HepG2 (cell line): ENCODE measurements around the gene TBC1D22A. TPM values are rescaled to one million over a fixed set of nuclear protein-coding genes. Genes with fewer than 3 reads are reported as not detected.

Experiments used
- BRD4 ChIP-seq: sonication (generic); formaldehyde crosslinking; IDR thresholded peaks from 2 replicates; pipeline ENCODE4 v1.4.0; 2020; ENCODE audit warnings: missing genetic modification reagents
- FOXA3 ChIP-seq: IDR thresholded peaks from 2 replicates; pipeline ENCODE4 v1.6.1; 2016; ENCODE audit warnings: missing genetic modification reagents, missing compliant biosample characterization
- GFI1 ChIP-seq: sonication (generic); formaldehyde crosslinking; IDR thresholded peaks from 2 replicates; pipeline ENCODE4 v1.5.0; 2020; ENCODE audit warnings: missing genetic modification reagents, mild to moderate bottlenecking, borderline replicate concordance
- HMG20A ChIP-seq: IDR thresholded peaks from 2 replicates; pipeline ENCODE4 v1.6.1; 2016; ENCODE audit warnings: borderline replicate concordance
- KLF9 ChIP-seq: IDR thresholded peaks from 2 replicates; pipeline ENCODE4 v1.6.1; 2016; ENCODE audit warnings: low read depth
- MAF1 ChIP-seq: sonication (generic); formaldehyde crosslinking; IDR thresholded peaks from 2 replicates; pipeline ENCODE4 v1.5.0; 2020; ENCODE audit warnings: missing genetic modification reagents, borderline replicate concordance
- MEIS1 ChIP-seq: sonication (generic); formaldehyde crosslinking; IDR thresholded peaks from 2 replicates; pipeline ENCODE4 v1.9.0; 2021; ENCODE audit warnings: mild to moderate bottlenecking, missing genetic modification reagents, moderate library complexity, borderline replicate concordance
- PAF1 ChIP-seq: IDR thresholded peaks from 2 replicates; pipeline ENCODE4 v1.6.1; 2016; ENCODE audit warnings: missing genetic modification reagents, missing compliant biosample characterization
- REL ChIP-seq: sonication (generic); formaldehyde crosslinking; conservative IDR thresholded peaks from 2 replicates; pipeline ENCODE4 v1.8.0; 2022; ENCODE audit warnings: mild to moderate bottlenecking, missing genetic modification reagents, moderate library complexity
- ZIK1 ChIP-seq: sonication (generic); formaldehyde crosslinking; IDR thresholded peaks from 2 replicates; pipeline ENCODE4 v1.5.0; 2020; ENCODE audit warnings: mild to moderate bottlenecking, low read depth, missing genetic modification reagents, borderline replicate concordance
- ZNF441 ChIP-seq: sonication (generic); formaldehyde crosslinking; IDR thresholded peaks from 2 replicates; pipeline ENCODE4 v1.7.0; 2021; ENCODE audit warnings: missing genetic modification reagents, borderline replicate concordance
- ZNF558 ChIP-seq: sonication (generic); formaldehyde crosslinking; IDR thresholded peaks from 2 replicates; pipeline ENCODE4 v1.9.0; 2022; ENCODE audit warnings: mild to moderate bottlenecking, missing genetic modification reagents, borderline replicate concordance
- polyA plus RNA-seq, 8 experiments: library from polyadenylated mRNA; depleted of rRNA in 3 of 8; stranded (reverse) in 7 of 8; unstranded in 1 of 8; fragments of >200 nt; fragmentation: Illumina TruSeq in 4 of 8; extraction: Trizol in 4 of 8; gene quantifications; 2 replicates each; pipeline versions ENCODE4 v1.2.1 to v1.2.3, GENCODE V29; 2011 to 2016; ENCODE audit warnings: low read depth in 4 of 8, missing spikeins in 1 of 8, mixed read lengths in 1 of 8; ENCODE audit not compliant: insufficient read depth in 1 of 8
- total RNA-seq, 5 experiments: library from RNA; depleted of rRNA; stranded (reverse); fragments of >200 nt; fragmentation: Illumina TruSeq; extraction: Trizol; gene quantifications; 2 replicates each; pipeline ENCODE4 v1.2.3, GENCODE V29; 2016; ENCODE audit warnings: low read depth in 1 of 5
- TF ChIP-seq, protein P1 (sequence below): sonication (generic); formaldehyde crosslinking; IDR thresholded peaks from 2 replicates; pipeline ENCODE4 v1.5.0; 2020; ENCODE audit warnings: missing genetic modification reagents
- TF ChIP-seq, protein P2 (sequence below): sonication (generic); formaldehyde crosslinking; IDR thresholded peaks from 2 replicates; pipeline ENCODE4 v1.5.0; 2020; ENCODE audit warnings: mild to moderate bottlenecking, missing genetic modification reagents, borderline replicate concordance
- TF ChIP-seq, protein P3 (sequence below): IDR thresholded peaks from 2 replicates; pipeline ENCODE4 v1.6.1; 2016
- TF ChIP-seq, protein P4 (sequence below): sonication (generic); formaldehyde crosslinking; IDR thresholded peaks from 2 replicates; pipeline ENCODE4 v1.4.0; 2020; ENCODE audit warnings: mild to moderate bottlenecking, missing genetic modification reagents, borderline replicate concordance
- TF ChIP-seq, protein P5 (sequence below): IDR thresholded peaks from 2 replicates; pipeline ENCODE4 v1.6.1; 2012; ENCODE audit warnings: inconsistent platforms

The TBC1D22A gene
- total and polyA plus RNA-seq, 2 of the 13 experiments (the other 11 are each of a cell fraction or from before 2014, with no cell fraction given), result 17.3 to 18.0 TPM

DNA sequence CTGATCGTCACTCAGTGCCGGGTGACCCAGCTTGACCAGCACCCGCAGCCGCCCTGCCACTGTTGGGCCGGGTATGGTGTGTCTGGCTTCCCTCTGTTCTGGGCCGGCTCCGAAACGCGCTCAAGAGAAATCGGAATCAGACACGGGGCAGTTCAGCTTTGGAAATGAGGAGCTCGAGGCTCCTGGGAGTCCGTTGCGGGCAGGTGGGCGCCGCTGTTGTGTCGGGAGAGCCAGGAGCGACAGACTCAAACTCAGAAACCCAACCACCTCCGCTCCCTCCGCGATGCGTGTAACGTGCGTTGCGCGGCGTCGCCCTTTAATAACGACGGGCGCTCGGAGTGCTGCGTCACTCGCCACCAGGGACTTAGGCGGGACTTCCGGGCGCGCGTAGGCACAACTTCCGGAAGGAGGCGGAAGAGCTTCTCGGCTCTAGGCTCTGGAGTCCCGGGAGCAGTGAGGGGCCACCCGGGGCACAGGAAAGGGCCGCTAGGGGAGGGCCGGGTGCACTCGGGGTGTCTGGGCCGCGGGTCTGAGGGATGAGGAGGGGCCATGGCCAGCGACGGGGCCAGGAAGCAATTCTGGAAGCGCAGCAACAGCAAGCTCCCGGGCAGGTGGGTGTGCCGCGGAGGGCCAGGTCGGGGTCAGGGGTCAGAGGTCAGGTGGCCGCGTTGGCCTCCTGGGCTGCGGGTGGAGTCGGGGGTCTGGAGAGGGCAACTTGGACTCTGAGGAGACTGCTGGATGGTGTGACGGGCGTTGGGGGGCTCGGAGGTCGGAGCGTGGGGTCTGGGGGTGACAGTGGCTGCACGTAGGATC lies at the start of gene TBC1D22A (continued):
- TF ChIP-seq, protein P1, sequence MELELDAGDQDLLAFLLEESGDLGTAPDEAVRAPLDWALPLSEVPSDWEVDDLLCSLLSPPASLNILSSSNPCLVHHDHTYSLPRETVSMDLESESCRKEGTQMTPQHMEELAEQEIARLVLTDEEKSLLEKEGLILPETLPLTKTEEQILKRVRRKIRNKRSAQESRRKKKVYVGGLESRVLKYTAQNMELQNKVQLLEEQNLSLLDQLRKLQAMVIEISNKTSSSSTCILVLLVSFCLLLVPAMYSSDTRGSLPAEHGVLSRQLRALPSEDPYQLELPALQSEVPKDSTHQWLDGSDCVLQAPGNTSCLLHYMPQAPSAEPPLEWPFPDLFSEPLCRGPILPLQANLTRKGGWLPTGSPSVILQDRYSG (CRISPR knock-in tag), result no peak
- TF ChIP-seq, protein P2, sequence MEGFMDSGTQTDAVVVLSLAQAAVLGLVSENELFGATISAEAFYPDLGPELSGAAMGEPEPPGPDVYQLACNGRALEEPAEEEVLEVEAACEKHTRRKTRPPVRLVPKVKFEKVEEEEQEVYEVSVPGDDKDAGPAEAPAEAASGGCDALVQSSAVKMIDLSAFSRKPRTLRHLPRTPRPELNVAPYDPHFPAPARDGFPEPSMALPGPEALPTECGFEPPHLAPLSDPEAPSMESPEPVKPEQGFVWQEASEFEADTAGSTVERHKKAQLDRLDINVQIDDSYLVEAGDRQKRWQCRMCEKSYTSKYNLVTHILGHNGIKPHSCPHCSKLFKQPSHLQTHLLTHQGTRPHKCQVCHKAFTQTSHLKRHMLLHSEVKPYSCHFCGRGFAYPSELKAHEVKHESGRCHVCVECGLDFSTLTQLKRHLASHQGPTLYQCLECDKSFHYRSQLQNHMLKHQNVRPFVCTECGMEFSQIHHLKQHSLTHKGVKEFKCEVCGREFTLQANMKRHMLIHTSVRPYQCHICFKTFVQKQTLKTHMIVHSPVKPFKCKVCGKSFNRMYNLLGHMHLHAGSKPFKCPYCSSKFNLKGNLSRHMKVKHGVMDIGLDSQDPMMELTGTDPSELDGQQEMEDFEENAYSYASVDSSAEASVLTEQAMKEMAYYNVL (CRISPR knock-in tag), result peak; percentile 74; the same call in 1 of the 2 replicates
- TF ChIP-seq KLF9 (CRISPR knock-in tag) (peak; percentile 79; the same call in 1 of the 2 replicates), ZNF441 (no peak), FOXA3 (CRISPR knock-in tag) (peak; percentile 74), PAF1 (no peak), MEIS1 (CRISPR knock-in tag) (no peak), ZNF558 (CRISPR knock-in tag) (peak; percentile 94; the same call in 1 of the 2 replicates), BRD4 (CRISPR knock-in tag) (peak; percentile 76), REL (CRISPR knock-in tag) (peak; percentile 78; the same call in 1 of the 2 replicates), HMG20A (CRISPR knock-in tag) (no peak; the same call in 1 of the 2 replicates), ZIK1 (CRISPR knock-in tag) (peak; percentile 48; the same call in 1 of the 2 replicates), MAF1 (CRISPR knock-in tag) (peak; percentile 48; the same call in 1 of the 2 replicates), GFI1 (no peak)
- TF ChIP-seq, protein P3, sequence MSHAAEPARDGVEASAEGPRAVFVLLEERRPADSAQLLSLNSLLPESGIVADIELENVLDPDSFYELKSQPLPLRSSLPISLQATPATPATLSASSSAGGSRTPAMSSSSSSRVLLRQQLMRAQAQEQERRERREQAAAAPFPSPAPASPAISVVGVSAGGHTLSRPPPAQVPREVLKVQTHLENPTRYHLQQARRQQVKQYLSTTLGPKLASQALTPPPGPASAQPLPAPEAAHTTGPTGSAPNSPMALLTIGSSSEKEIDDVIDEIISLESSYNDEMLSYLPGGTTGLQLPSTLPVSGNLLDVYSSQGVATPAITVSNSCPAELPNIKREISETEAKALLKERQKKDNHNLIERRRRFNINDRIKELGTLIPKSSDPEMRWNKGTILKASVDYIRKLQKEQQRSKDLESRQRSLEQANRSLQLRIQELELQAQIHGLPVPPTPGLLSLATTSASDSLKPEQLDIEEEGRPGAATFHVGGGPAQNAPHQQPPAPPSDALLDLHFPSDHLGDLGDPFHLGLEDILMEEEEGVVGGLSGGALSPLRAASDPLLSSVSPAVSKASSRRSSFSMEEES, result peak; percentile 52
- TF ChIP-seq, protein P4, sequence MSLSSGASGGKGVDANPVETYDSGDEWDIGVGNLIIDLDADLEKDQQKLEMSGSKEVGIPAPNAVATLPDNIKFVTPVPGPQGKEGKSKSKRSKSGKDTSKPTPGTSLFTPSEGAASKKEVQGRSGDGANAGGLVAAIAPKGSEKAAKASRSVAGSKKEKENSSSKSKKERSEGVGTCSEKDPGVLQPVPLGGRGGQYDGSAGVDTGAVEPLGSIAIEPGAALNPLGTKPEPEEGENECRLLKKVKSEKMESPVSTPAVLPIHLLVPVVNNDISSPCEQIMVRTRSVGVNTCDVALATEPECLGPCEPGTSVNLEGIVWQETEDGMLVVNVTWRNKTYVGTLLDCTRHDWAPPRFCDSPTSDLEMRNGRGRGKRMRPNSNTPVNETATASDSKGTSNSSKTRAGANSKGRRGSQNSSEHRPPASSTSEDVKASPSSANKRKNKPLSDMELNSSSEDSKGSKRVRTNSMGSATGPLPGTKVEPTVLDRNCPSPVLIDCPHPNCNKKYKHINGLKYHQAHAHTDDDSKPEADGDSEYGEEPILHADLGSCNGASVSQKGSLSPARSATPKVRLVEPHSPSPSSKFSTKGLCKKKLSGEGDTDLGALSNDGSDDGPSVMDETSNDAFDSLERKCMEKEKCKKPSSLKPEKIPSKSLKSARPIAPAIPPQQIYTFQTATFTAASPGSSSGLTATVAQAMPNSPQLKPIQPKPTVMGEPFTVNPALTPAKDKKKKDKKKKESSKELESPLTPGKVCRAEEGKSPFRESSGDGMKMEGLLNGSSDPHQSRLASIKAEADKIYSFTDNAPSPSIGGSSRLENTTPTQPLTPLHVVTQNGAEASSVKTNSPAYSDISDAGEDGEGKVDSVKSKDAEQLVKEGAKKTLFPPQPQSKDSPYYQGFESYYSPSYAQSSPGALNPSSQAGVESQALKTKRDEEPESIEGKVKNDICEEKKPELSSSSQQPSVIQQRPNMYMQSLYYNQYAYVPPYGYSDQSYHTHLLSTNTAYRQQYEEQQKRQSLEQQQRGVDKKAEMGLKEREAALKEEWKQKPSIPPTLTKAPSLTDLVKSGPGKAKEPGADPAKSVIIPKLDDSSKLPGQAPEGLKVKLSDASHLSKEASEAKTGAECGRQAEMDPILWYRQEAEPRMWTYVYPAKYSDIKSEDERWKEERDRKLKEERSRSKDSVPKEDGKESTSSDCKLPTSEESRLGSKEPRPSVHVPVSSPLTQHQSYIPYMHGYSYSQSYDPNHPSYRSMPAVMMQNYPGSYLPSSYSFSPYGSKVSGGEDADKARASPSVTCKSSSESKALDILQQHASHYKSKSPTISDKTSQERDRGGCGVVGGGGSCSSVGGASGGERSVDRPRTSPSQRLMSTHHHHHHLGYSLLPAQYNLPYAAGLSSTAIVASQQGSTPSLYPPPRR (CRISPR knock-in tag), result no peak; the same call in 1 of the 2 replicates
- TF ChIP-seq, protein P5, sequence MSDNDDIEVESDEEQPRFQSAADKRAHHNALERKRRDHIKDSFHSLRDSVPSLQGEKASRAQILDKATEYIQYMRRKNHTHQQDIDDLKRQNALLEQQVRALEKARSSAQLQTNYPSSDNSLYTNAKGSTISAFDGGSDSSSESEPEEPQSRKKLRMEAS, result peak; percentile 90
